C4-2B (cell line): Measurements from ENCODE around the gene NFATC4.

Source experiments
- H3K27ac ChIP-seq: fragments of 450-650 bp; 2 replicates; pipeline ENCODE4 v1.5.1; 2017
- ZFX ChIP-seq: fragments of 450-650 bp; IDR thresholded peaks from 2 replicates; pipeline ENCODE4 v1.6.1; 2017
- TF ChIP-seq, protein P1 (sequence below): fragments of 450-650 bp; conservative IDR thresholded peaks from 2 replicates; pipeline ENCODE4 v1.5.1; 2017; ENCODE audit warnings: mild to moderate bottlenecking

NFATC4 gene

GRCh38 chr14:24334431-24335291, 33.3 kb upstream of the NFATC4 start, which contains the start of gene ADCY4:
TSS of gene ADCY4 (minus strand) at chr14:24335071. CDS start at chr14:24334652, 419 bp downstream.
- peak within 1 kb of the TSS; percentile 5; the same call in 1 of the 2 replicates for H3K27ac ChIP-seq
- no peak for TF ChIP-seq ZFX
- TF ChIP-seq, protein P1, sequence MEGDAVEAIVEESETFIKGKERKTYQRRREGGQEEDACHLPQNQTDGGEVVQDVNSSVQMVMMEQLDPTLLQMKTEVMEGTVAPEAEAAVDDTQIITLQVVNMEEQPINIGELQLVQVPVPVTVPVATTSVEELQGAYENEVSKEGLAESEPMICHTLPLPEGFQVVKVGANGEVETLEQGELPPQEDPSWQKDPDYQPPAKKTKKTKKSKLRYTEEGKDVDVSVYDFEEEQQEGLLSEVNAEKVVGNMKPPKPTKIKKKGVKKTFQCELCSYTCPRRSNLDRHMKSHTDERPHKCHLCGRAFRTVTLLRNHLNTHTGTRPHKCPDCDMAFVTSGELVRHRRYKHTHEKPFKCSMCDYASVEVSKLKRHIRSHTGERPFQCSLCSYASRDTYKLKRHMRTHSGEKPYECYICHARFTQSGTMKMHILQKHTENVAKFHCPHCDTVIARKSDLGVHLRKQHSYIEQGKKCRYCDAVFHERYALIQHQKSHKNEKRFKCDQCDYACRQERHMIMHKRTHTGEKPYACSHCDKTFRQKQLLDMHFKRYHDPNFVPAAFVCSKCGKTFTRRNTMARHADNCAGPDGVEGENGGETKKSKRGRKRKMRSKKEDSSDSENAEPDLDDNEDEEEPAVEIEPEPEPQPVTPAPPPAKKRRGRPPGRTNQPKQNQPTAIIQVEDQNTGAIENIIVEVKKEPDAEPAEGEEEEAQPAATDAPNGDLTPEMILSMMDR = no peak

- TF ChIP-seq, protein P1 = no peak
- no peak for TF ChIP-seq ZFX
- no peak overlapping the region for H3K27ac ChIP-seq
These were observed 32.4 kb upstream of the NFATC4 start for GRCh38 chr14:24335461-24336171.

- TF ChIP-seq ZFX = no peak
- TF ChIP-seq, protein P1 = no peak
- no peak overlapping the region for H3K27ac ChIP-seq
These were observed 30.7 kb upstream of the NFATC4 start for GRCh38 chr14:24337144-24337823.

GRCh38 chr14:24337824-24338175, 30.2 kb upstream of the NFATC4 start:
- TF ChIP-seq, protein P1 = no peak
- no peak for TF ChIP-seq ZFX
- H3K27ac ChIP-seq = no peak overlapping the region

- TF ChIP-seq, protein P1 = no peak
- no peak for TF ChIP-seq ZFX
- H3K27ac ChIP-seq = no peak overlapping the region
These were observed 29.1 kb upstream of the NFATC4 start for GRCh38 chr14:24338843-24339242.

DNA sequence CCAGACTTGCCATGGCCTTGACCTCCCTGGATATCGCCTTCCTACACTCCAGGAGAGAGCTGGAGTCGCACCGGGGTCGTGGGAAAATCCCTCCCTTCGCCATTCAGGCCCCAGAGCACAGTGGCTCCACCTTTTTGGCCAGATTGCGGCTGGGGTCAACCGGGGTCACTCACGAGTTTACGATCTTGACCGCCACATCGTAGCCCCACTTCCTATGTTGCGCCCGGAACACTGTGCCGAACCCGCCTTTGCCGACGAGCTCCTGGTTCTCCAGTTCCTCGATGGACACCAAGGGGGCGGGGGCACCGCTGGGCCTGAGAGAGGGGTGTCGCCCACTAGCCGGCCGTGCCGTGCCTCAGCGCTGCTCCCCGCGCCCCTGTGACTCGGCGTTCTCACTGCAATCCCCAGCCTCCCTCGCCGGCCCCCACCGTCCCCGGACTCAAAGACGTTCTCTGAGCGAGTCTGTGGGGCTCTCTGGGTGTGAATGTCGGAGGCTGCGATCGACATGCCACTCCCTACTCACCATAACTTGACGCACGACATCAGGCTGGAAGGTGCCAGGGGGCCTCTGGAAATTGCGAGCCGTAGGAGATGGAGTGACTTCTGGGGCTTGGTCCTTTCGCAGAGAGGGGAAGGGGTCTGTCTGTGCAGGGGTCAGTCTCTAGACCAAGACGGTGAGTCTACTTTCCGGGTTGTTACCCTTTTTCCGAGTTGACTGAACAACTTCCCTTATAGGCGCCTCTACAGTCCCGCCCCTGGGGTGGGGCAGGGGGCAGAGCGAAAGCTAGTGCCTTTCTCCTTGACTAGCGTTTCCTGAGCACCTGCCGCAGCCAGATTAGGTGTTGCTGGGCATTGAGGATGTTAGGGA, 28.5 kb upstream of the NFATC4 start, which contains the start of gene RIPK3:
Gene RIPK3 (minus strand): TSS at position 708 of the 868 bp plus-strand sequence. CDS start 165 bp downstream, at position 543.
- no peak within 1 kb of the TSS for H3K27ac ChIP-seq
- no peak for TF ChIP-seq ZFX
- TF ChIP-seq, protein P1 = no peak
